Activated B cell treated with CpG ODN at 0.5 μM for 24 hours (primary cell): ENCODE measurements around the gene GTPBP1. TPM values are rescaled to one million over a fixed set of nuclear protein-coding genes. Genes with fewer than 3 reads are reported as not detected.

ENCODE experiments used
- ATAC-seq: fragments of 200-7000 bp; cut with Tn5 transposase; one replicate; pipeline ENCODE4 v1.10.0; 2021; ENCODE audit warnings: low read depth, mild to moderate bottlenecking, moderate library complexity
- CTCF ChIA-PET: fragments of 350-600 bp; sonication (Branson Sonifier 250); formaldehyde crosslinking; loops from one replicate; lab custom pipeline; 2021; ENCODE audit warnings: antibody characterized with exemption; lab: Charles Lee
- POLR2A ChIA-PET: fragments of 350-600 bp; sonication (Branson Sonifier 250); formaldehyde crosslinking; loops from one replicate; lab custom pipeline; 2021; ENCODE audit warnings: antibody characterized with exemption; lab: Charles Lee
- DNase-seq: peaks from one replicate; pipeline ENCODE4 v3.0.0; 2022
- H3K27ac Mint-ChIP-seq: one replicate; pipeline ENCODE4 v1.8.0; 2020; ENCODE audit warnings: mixed read lengths
- H3K27me3 Mint-ChIP-seq: one replicate; pipeline ENCODE4 v1.8.0; 2021; ENCODE audit warnings: mixed read lengths
- H3K36me3 Mint-ChIP-seq: one replicate; pipeline ENCODE4 v1.8.0; 2021; ENCODE audit warnings: low read depth, mixed read lengths
- H3K4me1 Mint-ChIP-seq: one replicate; pipeline ENCODE4 v1.8.0; 2021; ENCODE audit warnings: mixed read lengths
- H3K4me3 Mint-ChIP-seq: one replicate; pipeline ENCODE4 v1.8.0; 2020; ENCODE audit warnings: mild to moderate bottlenecking, mixed read lengths
- H3K9me3 Mint-ChIP-seq: one replicate; pipeline ENCODE4 v1.8.0; 2020; ENCODE audit warnings: mixed read lengths
- CTCF ChIP-seq: fragments of 200-600 bp; IDR thresholded peaks from one replicate; pipeline ENCODE4 v1.8.0; 2022; ENCODE audit warnings: antibody characterized with exemption, mild to moderate bottlenecking
- intact Hi-C: fragments of 100-400 bp; cut with micrococcal nuclease; formaldehyde crosslinking; loops from one replicate; pipeline ENCODE4 v1.15.1; 2024
- total RNA-seq: library from RNA; stranded (reverse); gene quantifications from 2 replicates; pipeline ENCODE4 v1.2.3, GENCODE V29; 2022

Gene GTPBP1
- total RNA-seq, 1 donor from 2014 or later, result 103 TPM

GRCh38 chr22:38694049-38694448 is 11.7 kb upstream of the GTPBP1 start:
- Mint-ChIP-seq H3K27me3 (no peaks in the 10 kb centered on the region), H3K27ac (no peak overlapping the region), H3K4me3 (no peak overlapping the region), H3K9me3 (no peaks in the 10 kb centered on the region), H3K4me1 (peaks cover 49% of the 10 kb centered on the region), H3K36me3 (peaks cover 53% of the 10 kb centered on the region)
- ChIA-PET CTCF (interaction anchor here (0.5 to 1.6 kb wide), 2 partner anchors 12 to 15 kb away, joined by 3 to 6 read pairs; partner anchors contain the start of gene TOMM22), POLR2A (interaction anchor here (1.5 kb wide), 1 partner anchor 12 kb away, joined by 4 read pairs; the partner anchor contains the start of gene GTPBP1)
- no peak for TF ChIP-seq CTCF
- DNase-seq (no peak), ATAC-seq (no peak)
- intact Hi-C loops, result no loop called here

- POLR2A ChIA-PET, result no interaction called here
- Mint-ChIP-seq H3K9me3 (no peaks in the 10 kb centered on the region), H3K27ac (no peak overlapping the region), H3K36me3 (peaks cover 46% of the 10 kb centered on the region), H3K4me3 (no peak overlapping the region), H3K4me1 (peaks cover 58% of the 10 kb centered on the region), H3K27me3 (no peaks in the 10 kb centered on the region)
- intact Hi-C loops, result no loop called here
- DNase-seq (no peak), ATAC-seq (no peak)
- CTCF ChIA-PET, result no interaction called here
- no peak for TF ChIP-seq CTCF
Observed at GRCh38 chr22:38694940-38695339, 10.8 kb upstream of the GTPBP1 start.

- no peak for ATAC-seq
- ChIA-PET CTCF (interaction anchor here (0.9 kb wide), 1 partner anchor 69 kb away, joined by 3 read pairs; no protein-coding TSS in a partner anchor), POLR2A (interaction anchor here (0.9 to 2.1 kb wide), 3 partner anchors 9 to 15 kb away, joined by 3 to 5 read pairs (median 3); partner anchors contain the start of genes GTPBP1 and TOMM22)
- peaks cover 43% of the 10 kb centered on the region for H3K36me3 Mint-ChIP-seq
- no peak overlapping the region for H3K4me3 Mint-ChIP-seq
- H3K27ac Mint-ChIP-seq, result peak overlapping the region; percentile 27
- no peak for DNase-seq
- intact Hi-C loops, result no loop called here
- H3K9me3 Mint-ChIP-seq, result no peaks in the 10 kb centered on the region
- no peak for TF ChIP-seq CTCF
- H3K4me1 Mint-ChIP-seq, result peaks cover 68% of the 10 kb centered on the region
- no peaks in the 10 kb centered on the region for H3K27me3 Mint-ChIP-seq
Observed at GRCh38 chr22:38696606-38697424, 8.9 kb upstream of the GTPBP1 start.

GRCh38 chr22:38697425-38698089 is 8.2 kb upstream of the GTPBP1 start:
- intact Hi-C loops, result no loop called here
- H3K4me3 Mint-ChIP-seq, result peak overlapping the region; percentile 30
- DNase-seq (no peak), ATAC-seq (no peak)
- ChIA-PET POLR2A (interaction anchor here (1.0 to 3.4 kb wide), 3 partner anchors 9 to 16 kb away, joined by 3 to 23 read pairs (median 5); partner anchors contain the start of gene TOMM22), CTCF (interaction anchor here (0.9 kb wide), 1 partner anchor 69 kb away, joined by 3 read pairs; no protein-coding TSS in a partner anchor)
- H3K27ac Mint-ChIP-seq, result peak overlapping the region; percentile 27
- no peaks in the 10 kb centered on the region for H3K27me3 Mint-ChIP-seq
- no peaks in the 10 kb centered on the region for H3K9me3 Mint-ChIP-seq
- peaks cover 70% of the 10 kb centered on the region for H3K4me1 Mint-ChIP-seq
- TF ChIP-seq CTCF, result no peak
- peaks cover 38% of the 10 kb centered on the region for H3K36me3 Mint-ChIP-seq
